Rectal smooth muscle tissue (tissue), 1 donor: ENCODE data around the gene SOX10.

Source experiments
- H3K27ac ChIP-seq: one replicate; pipeline ENCODE4 v1.7.0; 2013; ENCODE audit warnings: low read depth, low read length, inconsistent platforms
- H3K27me3 ChIP-seq: one replicate; pipeline ENCODE4 v1.7.0; 2013; ENCODE audit warnings: low read length; ENCODE audit not compliant: control insufficient read depth, insufficient read depth
- H3K36me3 ChIP-seq: one replicate; pipeline ENCODE4 v1.7.0; 2013; ENCODE audit warnings: low read length; ENCODE audit not compliant: control insufficient read depth, insufficient read depth
- H3K4me1 ChIP-seq: one replicate; pipeline ENCODE4 v1.7.0; 2013; ENCODE audit warnings: low read length; ENCODE audit not compliant: control insufficient read depth, insufficient read depth
- H3K4me3 ChIP-seq: one replicate; pipeline ENCODE4 v1.7.0; 2013; ENCODE audit warnings: low read length
- H3K9ac ChIP-seq: one replicate; pipeline ENCODE4 v1.7.0; 2013; ENCODE audit warnings: low read length

The SOX10 gene

GRCh38 chr22:37926358-37926757, 58.0 kb downstream of the SOX10 start:
- Histone ChIP-seq H3K27ac (peak overlapping the region; percentile 24), H3K9ac (no peak overlapping the region), H3K27me3 (no peaks in the 10 kb centered on the region), H3K4me1 (no peaks in the 10 kb centered on the region), H3K36me3 (peaks cover 47% of the 10 kb centered on the region), H3K4me3 (no peak overlapping the region)

GRCh38 chr22:37925767-37926166, 58.6 kb downstream of the SOX10 start:
- Histone ChIP-seq H3K27me3 (no peaks in the 10 kb centered on the region), H3K27ac (no peak overlapping the region), H3K4me1 (no peaks in the 10 kb centered on the region), H3K4me3 (no peak overlapping the region), H3K36me3 (peaks cover 47% of the 10 kb centered on the region), H3K9ac (no peak overlapping the region)

- H3K4me1 ChIP-seq, result no peaks in the 10 kb centered on the region
- no peak overlapping the region for H3K4me3 ChIP-seq
- H3K9ac ChIP-seq, result no peak overlapping the region
- peaks cover 45% of the 10 kb centered on the region for H3K36me3 ChIP-seq
- peak overlapping the region; percentile 14 for H3K27ac ChIP-seq
- H3K27me3 ChIP-seq, result no peaks in the 10 kb centered on the region
Observed at GRCh38 chr22:37925330-37925729, 59.0 kb downstream of the SOX10 start.

GRCh38 chr22:37924386-37925065, 59.8 kb downstream of the SOX10 start:
- Histone ChIP-seq H3K27ac (peak overlapping the region; percentile 22), H3K9ac (no peak overlapping the region), H3K4me3 (no peak overlapping the region), H3K36me3 (peaks cover 42% of the 10 kb centered on the region), H3K4me1 (no peaks in the 10 kb centered on the region), H3K27me3 (no peaks in the 10 kb centered on the region)

- H3K27me3 ChIP-seq, result no peaks in the 10 kb centered on the region
- H3K36me3 ChIP-seq, result peaks cover 42% of the 10 kb centered on the region
- no peak overlapping the region for H3K9ac ChIP-seq
- no peak overlapping the region for H3K4me3 ChIP-seq
- no peaks in the 10 kb centered on the region for H3K4me1 ChIP-seq
- no peak overlapping the region for H3K27ac ChIP-seq
Observed at GRCh38 chr22:37923927-37924326, 60.4 kb downstream of the SOX10 start.
